ENCODE data around the gene SLC6A4. TPM values are rescaled to one million over a fixed set of nuclear protein-coding genes. Genes with fewer than 3 reads are reported as not detected.

SLC6A4 gene
- total and polyA plus RNA-seq, 2 donors (not counting 3 experiments of a cell fraction or from before 2014, with no cell fraction given) = 0.25 TPM; not detected in 1

DNA sequence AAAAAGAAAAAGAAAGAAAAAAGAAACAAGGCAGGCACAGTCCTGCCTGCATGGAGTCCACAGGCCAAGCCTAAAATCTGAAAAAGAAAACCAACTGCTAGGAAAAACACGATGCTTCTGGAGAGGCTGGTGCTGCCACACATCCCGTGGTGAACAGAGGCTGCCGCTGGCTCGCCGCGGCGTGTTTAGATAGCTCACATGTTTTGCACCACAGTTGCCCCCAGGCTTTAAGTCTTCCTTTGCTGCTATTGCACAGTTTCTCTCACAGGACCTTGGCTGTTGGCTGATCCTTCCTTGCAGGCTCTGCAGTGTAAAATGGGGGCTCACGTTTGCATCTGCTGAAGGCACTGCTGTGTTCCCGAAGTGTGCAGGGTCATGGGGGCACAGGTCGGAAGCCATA is 8.6 kb downstream of the SLC6A4 start:
- Histone ChIP-seq H3K79me2 (ENCODE audit: control insufficient read depth, insufficient read depth, low read length) (no peaks in the 10 kb centered on the region), H3K27me3 (ENCODE audit: control insufficient read depth in 2 of 2, insufficient read depth in 2 of 2, low read length in 2 of 2) (peaks cover 8 to 17% of the 10 kb centered on the region in 2 experiments), H4K20me1 (replicated peaks; ENCODE audit: control insufficient read depth, extremely low read depth, insufficient read depth, low read length) (no peaks in the 10 kb centered on the region), H3K4me1 (ENCODE audit: control insufficient read depth, extremely low read depth, insufficient read depth, low read length) (no peaks in the 10 kb centered on the region), H3K9me3 (replicated peaks; ENCODE audit: control insufficient read depth, insufficient read depth, low read length) (no peaks in the 10 kb centered on the region), H3K4me3 (replicated peaks in 1 of 3; ENCODE audit: insufficient read depth in 1 of 3, low read depth in 1 of 3, low read length in 3 of 3) (no peak overlapping the region), H3K27ac (ENCODE audit: insufficient read depth, low read depth, low read length) (no peak overlapping the region), H3K36me3 (ENCODE audit: control insufficient read depth in 2 of 2, extremely low read depth in 1 of 2, insufficient read depth in 2 of 2, low read length in 2 of 2) (no peaks in the 10 kb centered on the region), H2AFZ (ENCODE audit: low read depth, low read length) (no peak overlapping the region), H3K4me2 (ENCODE audit: insufficient read depth, low read length) (no peak overlapping the region), H3K9ac (replicated peaks; ENCODE audit: extremely low read depth, insufficient read depth, low read length) (no peak overlapping the region), H3K9me1 (replicated peaks; ENCODE audit: control insufficient read depth, extremely low read depth, insufficient read depth, low read length) (no peaks in the 10 kb centered on the region)
- no peak for FAIRE-seq
- DNase-seq (ENCODE audit: low read depth, low spot score) = no peak
- intact Hi-C loops (cut with micrococcal nuclease) (no loop called here), dilution Hi-C loops (cut with MboI; ENCODE audit: extremely low pct_ligation_motif_present, low sequenced_read_pairs) (no loop called here)
- ChIA-PET CTCF (interaction anchor here (2.5 kb wide), 1 partner anchor 10 kb away, joined by 7 read pairs; no protein-coding TSS in a partner anchor), POLR2A (no interaction called here)
- no TSS peak for BruUV-seq (replicated peaks)
- no peak for TF ChIP-seq JUN (IDR thresholded peaks at IDR 0.05; ENCODE audit: borderline replicate concordance, insufficient read depth, insufficient read length, low read depth)
- no peak for TF ChIP-seq GATA2 (IDR thresholded peaks at IDR 0.05; ENCODE audit: insufficient read depth, insufficient read length, low read depth, low read length)
- TF ChIP-seq POLR2AphosphoS5 (IDR thresholded peaks at IDR 0.05; ENCODE audit: insufficient read depth, low read depth, low read length) = no peak
- no peak for TF ChIP-seq MYC (IDR thresholded peaks at IDR 0.05; ENCODE audit: low read depth, low read length)
- TF ChIP-seq FOS (IDR thresholded peaks at IDR 0.05; ENCODE audit: borderline replicate concordance, insufficient read depth, low read length) = no peak
- TF ChIP-seq, protein P1, sequence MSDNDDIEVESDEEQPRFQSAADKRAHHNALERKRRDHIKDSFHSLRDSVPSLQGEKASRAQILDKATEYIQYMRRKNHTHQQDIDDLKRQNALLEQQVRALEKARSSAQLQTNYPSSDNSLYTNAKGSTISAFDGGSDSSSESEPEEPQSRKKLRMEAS (IDR thresholded peaks at IDR 0.05; ENCODE audit: insufficient read depth, insufficient read length) = no peak
- no peak for TF ChIP-seq POLR2A (IDR thresholded peaks at IDR 0.05; ENCODE audit: low read depth, low read length)
- no peak for TF ChIP-seq EZH2 (IDR thresholded peaks at IDR 0.05; ENCODE audit: borderline replicate concordance, low read depth, low read length, severe bottlenecking)
- TF ChIP-seq, protein P2, sequence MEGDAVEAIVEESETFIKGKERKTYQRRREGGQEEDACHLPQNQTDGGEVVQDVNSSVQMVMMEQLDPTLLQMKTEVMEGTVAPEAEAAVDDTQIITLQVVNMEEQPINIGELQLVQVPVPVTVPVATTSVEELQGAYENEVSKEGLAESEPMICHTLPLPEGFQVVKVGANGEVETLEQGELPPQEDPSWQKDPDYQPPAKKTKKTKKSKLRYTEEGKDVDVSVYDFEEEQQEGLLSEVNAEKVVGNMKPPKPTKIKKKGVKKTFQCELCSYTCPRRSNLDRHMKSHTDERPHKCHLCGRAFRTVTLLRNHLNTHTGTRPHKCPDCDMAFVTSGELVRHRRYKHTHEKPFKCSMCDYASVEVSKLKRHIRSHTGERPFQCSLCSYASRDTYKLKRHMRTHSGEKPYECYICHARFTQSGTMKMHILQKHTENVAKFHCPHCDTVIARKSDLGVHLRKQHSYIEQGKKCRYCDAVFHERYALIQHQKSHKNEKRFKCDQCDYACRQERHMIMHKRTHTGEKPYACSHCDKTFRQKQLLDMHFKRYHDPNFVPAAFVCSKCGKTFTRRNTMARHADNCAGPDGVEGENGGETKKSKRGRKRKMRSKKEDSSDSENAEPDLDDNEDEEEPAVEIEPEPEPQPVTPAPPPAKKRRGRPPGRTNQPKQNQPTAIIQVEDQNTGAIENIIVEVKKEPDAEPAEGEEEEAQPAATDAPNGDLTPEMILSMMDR (IDR thresholded peaks at IDR 0.05; ENCODE audit: extremely low read depth in 1 of 2, insufficient read depth in 1 of 2, low read depth in 1 of 2, low read length in 2 of 2) = no peak
